Adrenal gland (tissue), 12 donors: Measurements from ENCODE around the gene H2BK1. TPM values are rescaled to one million over a fixed set of nuclear protein-coding genes. Genes with fewer than 3 reads are reported as not detected.

ENCODE experiments used
- DNase-seq, 7 donors: peaks; one replicate each; pipeline ENCODE4 v3.0.0-alpha.2; 2019 to 2020
- H3K27ac ChIP-seq, 5 donors: fragments of 200-600 bp; sonication (generic) in 4 of 5; 1 replicate in 3 of 5; 2 replicates in 2 of 5; pipeline versions ENCODE4 v1.5.1 to v1.8.0; 2016 to 2020; ENCODE audit warnings: mild to moderate bottlenecking in 1 of 5
- H3K27me3 ChIP-seq: fragments of 200-600 bp; 2 replicates; pipeline ENCODE4 v1.8.0; 2021
- H3K36me3 ChIP-seq, 2 donors: fragments of 200-600 bp; replicated peaks in 1 of 2; 1 replicate in 1 of 2; 2 replicates in 1 of 2; pipeline versions ENCODE4 v1.5.1 to v1.8.0; 2018 to 2022
- H3K4me1 ChIP-seq, 2 donors: fragments of 200-600 bp; replicated peaks in 1 of 2; 1 replicate in 1 of 2; 2 replicates in 1 of 2; pipeline versions ENCODE4 v1.5.1 to v1.8.0; 2018 to 2021
- H3K4me3 ChIP-seq, 4 donors: fragments of 200-600 bp; sonication (generic) in 3 of 4; one replicate each; pipeline ENCODE4 v1.5.1; 2016 to 2018
- H3K9me3 ChIP-seq, 3 donors: fragments of 200-600 bp; sonication (generic) in 1 of 3; replicated peaks in 1 of 3; 1 replicate in 2 of 3; 2 replicates in 1 of 3; pipeline versions ENCODE4 v1.5.1 to v1.8.0; 2016 to 2021
- POLR2A ChIP-seq, 2 donors: fragments of 450-650 bp; IDR thresholded peaks; one replicate each; pipeline ENCODE4 v1.6.1; 2017; ENCODE audit warnings: antibody characterized with exemption in 2 of 2, mild to moderate bottlenecking in 2 of 2, moderate library complexity in 1 of 2
- WGBS, 4 donors: extraction: QIAGEN DNeasy Blood & Tissue Kit in 2 of 4; methylation state at CpG; one replicate each; pipeline versions ENCODE4 v1.1.5 to v1.1.7; 2013 to 2017; 5-methylcytosine and 5-hydroxymethylcytosine counted together
- intact Hi-C, 2 donors: fragments of 100-400 bp; cut with DNase I; formaldehyde crosslinking; loops; one replicate each; pipeline versions ENCODE4 v1.14.1 to v1.15.0; 2022 to 2023
- polyA plus RNA-seq, 3 donors: library from polyadenylated mRNA; stranded (reverse); fragments of 200-250 nt in 2 of 3; fragments of 350-450 nt in 1 of 3; fragmentation: Illumina TruSeq in 1 of 3; extraction: RNeasy Lipid Tissue Mini Kit (QIAGEN cat#74804) in 1 of 3; gene quantifications; one replicate each; pipeline ENCODE4 v1.2.3, GENCODE V29; 2013 to 2014
- total RNA-seq, 9 donors: library from RNA; depleted of rRNA in 4 of 9; stranded (reverse); fragments of >200 nt in 4 of 9; fragments of 120-200 nt in 1 of 9; fragmentation: NEBNext Ultra II Directional in 1 of 9; extraction: Animal tissue kit (Norgen Biotek cat#: 25700) in 1 of 9; gene quantifications; one replicate each; pipeline versions ENCODE4 v1.1.0 to v1.2.4, GENCODE V29; 2013 to 2023
- TF ChIP-seq, protein P1 (sequence below), 6 experiments: fragments of 450-650 bp in 4 of 6; fragments of 200-600 bp in 2 of 6; sonication (generic) in 1 of 6; IDR thresholded peaks; 1 replicate in 5 of 6; 2 replicates in 1 of 6; pipeline versions ENCODE4 v1.5.1 to v1.8.0; 2016 to 2021; ENCODE audit warnings: antibody characterized with exemption in 6 of 6, mild to moderate bottlenecking in 2 of 6, moderate library complexity in 1 of 6
- donor health status: healthy with polysubstance abuse.
- donor health status: Bipolar disorder and iron deficiency.
- donor health status: DM: yes; HTN: yes; CAD: no.
- donor health status: DM: no; HTN: no; CAD: no.
- donor health status: DM: no; HTN: no; CAD: no.
- donor health status: DM: yes; HTN: yes; CAD: no.

The H2BK1 gene
- total and polyA plus RNA-seq, 12 donors: not detected

DNA sequence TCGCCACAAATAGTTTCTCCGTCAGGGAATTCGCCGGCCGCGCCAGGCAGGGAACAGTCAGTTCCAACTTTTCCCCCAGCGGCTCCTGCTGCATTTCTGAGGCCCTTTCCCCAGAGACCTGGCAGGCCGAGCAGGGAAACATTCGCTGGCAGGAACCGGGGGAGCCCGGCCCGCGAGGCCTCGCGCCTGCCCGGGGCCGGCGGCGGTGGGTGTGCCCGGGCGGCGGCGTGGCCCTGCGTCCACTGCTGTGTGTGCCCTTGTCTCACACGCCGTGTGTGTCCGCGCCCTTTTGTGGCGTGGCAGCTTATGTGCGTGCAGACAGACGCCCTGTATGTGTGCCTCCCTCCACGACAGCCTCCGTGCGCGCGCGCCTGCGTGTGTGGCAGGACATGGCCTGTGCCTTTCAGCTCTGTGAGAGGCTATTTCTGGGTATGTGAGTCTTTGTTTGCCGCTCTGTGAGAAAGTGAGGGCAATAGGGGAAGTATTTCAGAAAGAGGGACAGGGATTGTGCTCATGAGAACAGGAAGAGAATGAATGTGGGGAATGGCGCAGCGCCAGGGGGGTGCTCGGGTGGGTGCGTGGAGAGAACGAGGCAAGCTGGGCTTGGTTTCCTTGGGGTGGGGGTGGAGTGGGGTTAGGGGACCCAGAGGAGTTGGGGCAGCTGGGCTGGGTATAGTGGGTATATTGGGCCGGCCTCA is 38.9 kb upstream of the H2BK1 start:
- TF ChIP-seq, protein P1, sequence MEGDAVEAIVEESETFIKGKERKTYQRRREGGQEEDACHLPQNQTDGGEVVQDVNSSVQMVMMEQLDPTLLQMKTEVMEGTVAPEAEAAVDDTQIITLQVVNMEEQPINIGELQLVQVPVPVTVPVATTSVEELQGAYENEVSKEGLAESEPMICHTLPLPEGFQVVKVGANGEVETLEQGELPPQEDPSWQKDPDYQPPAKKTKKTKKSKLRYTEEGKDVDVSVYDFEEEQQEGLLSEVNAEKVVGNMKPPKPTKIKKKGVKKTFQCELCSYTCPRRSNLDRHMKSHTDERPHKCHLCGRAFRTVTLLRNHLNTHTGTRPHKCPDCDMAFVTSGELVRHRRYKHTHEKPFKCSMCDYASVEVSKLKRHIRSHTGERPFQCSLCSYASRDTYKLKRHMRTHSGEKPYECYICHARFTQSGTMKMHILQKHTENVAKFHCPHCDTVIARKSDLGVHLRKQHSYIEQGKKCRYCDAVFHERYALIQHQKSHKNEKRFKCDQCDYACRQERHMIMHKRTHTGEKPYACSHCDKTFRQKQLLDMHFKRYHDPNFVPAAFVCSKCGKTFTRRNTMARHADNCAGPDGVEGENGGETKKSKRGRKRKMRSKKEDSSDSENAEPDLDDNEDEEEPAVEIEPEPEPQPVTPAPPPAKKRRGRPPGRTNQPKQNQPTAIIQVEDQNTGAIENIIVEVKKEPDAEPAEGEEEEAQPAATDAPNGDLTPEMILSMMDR (IDR thresholded peaks at IDR 0.05): no peak
- TF ChIP-seq POLR2A (IDR thresholded peaks at IDR 0.05): peak in 1 of 2 donors; percentile 59
- H3K4me1 ChIP-seq: peaks cover 60 to 74% of the 10 kb centered on the region in 2 donors
- WGBS, 4 donors: 2 to 13% (median 4%) methylated on average over 21 to 45 of the region's 45 CpGs
- H3K4me3 ChIP-seq: peak overlapping the region in 2 of 4 donors; percentile 48 to 64
- DNase-seq: peak; percentile 66 to 81 (median 75)
- peak overlapping the region; percentile 78 to 99 (median 94) for H3K27ac ChIP-seq
- intact Hi-C loops: loop anchor here (5.0 kb wide), 1 partner anchor 53 kb away; no protein-coding TSS in a partner anchor
- H3K36me3 ChIP-seq: no peaks in the 10 kb centered on the region
- H3K27me3 ChIP-seq: no peaks in the 10 kb centered on the region
- no peaks in the 10 kb centered on the region for H3K9me3 ChIP-seq

DNA sequence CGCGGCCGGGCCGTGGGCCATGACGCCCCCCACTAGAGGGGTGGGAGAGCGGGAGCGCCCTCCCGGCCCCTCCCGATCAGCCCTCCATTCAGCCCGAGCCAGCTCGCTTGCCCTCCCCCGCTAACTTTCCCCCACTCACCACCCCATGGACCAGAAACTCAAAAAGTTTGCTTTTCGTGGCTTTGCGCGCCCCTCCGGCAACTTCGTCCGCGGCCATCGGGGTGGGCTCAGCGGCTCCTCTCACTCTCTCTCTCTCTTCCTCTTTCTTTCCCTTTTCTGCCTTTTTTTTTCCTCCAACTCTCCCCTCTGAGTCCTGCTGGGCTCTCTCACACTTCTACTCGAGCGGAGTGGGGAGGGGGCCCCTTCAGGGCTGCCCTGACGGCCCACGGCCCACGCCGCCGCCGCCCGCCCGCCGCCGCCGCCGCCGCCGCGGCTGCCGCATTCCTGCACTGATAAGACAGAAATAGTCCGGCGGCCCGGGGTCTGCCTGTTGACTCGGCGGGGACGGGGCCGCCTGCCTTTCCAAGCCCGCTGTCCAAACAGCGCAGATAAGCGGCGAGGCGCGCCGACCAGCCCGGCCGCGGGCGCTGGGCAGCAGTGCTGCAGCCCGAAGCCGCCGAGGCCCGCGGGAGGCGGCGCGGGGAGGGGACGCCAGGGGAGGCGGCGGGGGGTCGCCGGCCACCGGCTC is 38.2 kb upstream of the H2BK1 start, which contains the start of gene SMARCD3:
TSS of gene SMARCD3 (minus strand) at position 349 of the 688 bp plus-strand sequence. CDS start at position 217, 132 bp downstream.
- Histone ChIP-seq H3K4me3 (peak within 1 kb of the TSS in 3 of 4 donors; percentile 32 to 64 (median 48)), H3K4me1 (peaks cover 60 to 81% of the 10 kb centered on the region in 2 donors), H3K9me3 (no peaks in the 10 kb centered on the region), H3K36me3 (no peaks in the 10 kb centered on the region), H3K27me3 (no peaks in the 10 kb centered on the region), H3K27ac (peak within 1 kb of the TSS; percentile 78 to 99 (median 94))
- peak; percentile 65 to 80 (median 75) for DNase-seq
- intact Hi-C loops: loop anchor here (5.0 kb wide), 1 partner anchor 54 kb away; no protein-coding TSS in a partner anchor
- peak in 1 of 2 donors; percentile 6 for TF ChIP-seq POLR2A (IDR thresholded peaks at IDR 0.05)
- TF ChIP-seq, protein P1 (IDR thresholded peaks at IDR 0.05): no peak
- 0 to 1% (median 1%) methylated on average over 30 to 71 of the region's 71 CpGs for WGBS, 4 donors

DNA sequence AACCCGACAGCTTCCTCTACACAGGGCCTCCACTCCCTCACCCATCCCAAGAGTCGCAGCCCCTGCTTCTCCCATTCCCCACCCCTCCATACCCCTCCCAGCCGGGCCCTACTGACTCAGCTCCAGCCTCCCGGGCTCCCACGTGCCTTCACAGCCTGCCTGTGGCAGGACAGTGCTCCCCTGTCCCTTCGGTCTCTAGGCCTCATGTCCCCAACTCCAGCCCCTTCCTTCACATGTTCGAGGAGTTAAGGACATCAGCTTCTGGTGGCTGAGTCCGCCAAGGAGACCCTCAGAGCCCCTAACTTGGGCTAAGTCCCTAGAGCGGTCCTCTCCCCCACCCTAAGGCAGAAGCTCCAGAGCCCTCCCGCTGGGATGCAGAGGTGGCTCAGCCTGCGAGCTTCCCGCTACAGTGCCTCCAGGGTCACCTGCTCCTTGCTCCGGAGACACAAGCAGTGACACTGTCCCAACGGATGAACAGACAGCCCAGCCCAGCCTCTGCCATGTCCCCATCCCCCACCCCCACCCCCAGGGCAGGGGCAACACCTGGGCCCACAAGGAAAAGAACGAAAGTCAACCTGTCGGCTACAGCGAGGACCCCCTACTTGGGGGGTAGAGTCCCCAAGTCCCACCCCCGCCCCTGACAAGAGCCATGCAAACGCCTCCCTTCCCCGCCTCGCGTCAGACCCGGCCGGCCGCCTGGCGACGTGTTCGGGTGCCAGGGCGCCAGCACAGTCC is 37.5 kb upstream of the H2BK1 start:
- H3K9me3 ChIP-seq: no peaks in the 10 kb centered on the region
- 3 to 15% (median 9%) methylated on average over 9 to 29 of the region's 29 CpGs for WGBS, 4 donors

More for the DNA sequence above, 37.5 kb upstream of the H2BK1 start:
- DNase-seq: peak in 5 of 7 donors; percentile 58 to 72 (median 62)
- Histone ChIP-seq H3K4me3 (peak overlapping the region in 3 of 4 donors; percentile 32 to 64 (median 48)), H3K36me3 (no peaks in the 10 kb centered on the region), H3K27ac (peak overlapping the region; percentile 68 to 99 (median 94)), H3K27me3 (no peaks in the 10 kb centered on the region), H3K4me1 (peaks cover 57 to 76% of the 10 kb centered on the region in 2 donors)
- intact Hi-C loops: loop anchor here (5.0 kb wide), 1 partner anchor 55 kb away; no protein-coding TSS in a partner anchor
- TF ChIP-seq, protein P1 (IDR thresholded peaks at IDR 0.05): no peak
- peak in 1 of 2 donors; percentile 21 for TF ChIP-seq POLR2A (IDR thresholded peaks at IDR 0.05)
